H1 (cell line): ENCODE data around the gene TUG1.

Source experiments
- CTCF ChIP-seq, 3 experiments: IDR thresholded peaks; 1 replicate in 2 of 3; 2 replicates in 1 of 3; pipeline versions ENCODE4 v1.5.1 to v1.6.1; 2011; ENCODE audit warnings: low read length in 3 of 3, mild to moderate bottlenecking in 3 of 3, inconsistent platforms in 2 of 3, low read depth in 1 of 3, moderate library complexity in 1 of 3; ENCODE audit not compliant: insufficient read depth in 1 of 3; ENCODE audit errors: control extremely low read depth in 1 of 3
- EP300 ChIP-seq, 2 experiments: IDR thresholded peaks; 1 replicate in 1 of 2; 2 replicates in 1 of 2; pipeline ENCODE4 v1.6.1; 2011 to 2012; ENCODE audit warnings: low read depth in 2 of 2, low read length in 2 of 2, mild to moderate bottlenecking in 2 of 2, borderline replicate concordance in 1 of 2, inconsistent platforms in 1 of 2, moderate library complexity in 1 of 2
- EZH2 ChIP-seq: fragments of 200-600 bp; sonication (generic); IDR thresholded peaks from 2 replicates; pipeline ENCODE4 v1.7.1; 2012; ENCODE audit warnings: low read depth, mild to moderate bottlenecking, moderate library complexity, low read length, inconsistent platforms; ENCODE audit not compliant: severe bottlenecking
- JUN ChIP-seq: IDR thresholded peaks from 2 replicates; pipeline ENCODE4 v1.6.1; 2011; ENCODE audit warnings: low read depth, mild to moderate bottlenecking, improper control_type of control experiment, low read length
- KDM1A ChIP-seq: fragments of 200-600, 300-600 bp; sonication (generic); IDR thresholded peaks from 2 replicates; pipeline ENCODE4 v1.7.1; 2016; ENCODE audit warnings: mild to moderate bottlenecking, low read length, borderline replicate concordance
- SIN3A ChIP-seq, 2 experiments: IDR thresholded peaks in 1 of 2; conservative IDR thresholded peaks in 1 of 2; 2 replicates each; pipeline ENCODE4 v1.6.1; 2011 to 2012; ENCODE audit warnings: low read length in 2 of 2, improper control_type of control experiment in 1 of 2, low read depth in 1 of 2, mild to moderate bottlenecking in 1 of 2
- SUZ12 ChIP-seq: fragments of 200-600 bp; sonication (generic); IDR thresholded peaks from 2 replicates; pipeline ENCODE4 v1.6.1; 2012; ENCODE audit warnings: mild to moderate bottlenecking, inconsistent platforms, low read length, moderate library complexity, mixed read lengths

GRCh38 chr22:30969532-30970355 is 679 bp downstream of the TUG1 start:
- TF ChIP-seq CTCF (IDR thresholded peaks at IDR 0.05; ENCODE audit: control extremely low read depth in 1 of 3, insufficient read depth in 1 of 3, low read depth in 1 of 3, low read length in 3 of 3) (no peak), JUN (no peak), SIN3A (conservative IDR thresholded peaks at IDR 0.05 in 1 of 2, IDR thresholded peaks at IDR 0.05 in 1 of 2; ENCODE audit: low read depth in 1 of 2, low read length in 2 of 2) (peak in 1 of 2 experiments; percentile 14; a peak in 1 of 4 replicates), KDM1A (0 out of 2 replicates have a peak, but pooled peaks have one; percentile 28), EZH2 (no peak), EP300 (IDR thresholded peaks at IDR 0.05; ENCODE audit: borderline replicate concordance in 1 of 2, low read depth in 2 of 2, low read length in 2 of 2) (no peak), SUZ12 (no peak)
